HCEC 1CT (cell line): Measurements from ENCODE around the gene MYRFL.
"Not testable (repeated sequence)": the region's sequence is repeated elsewhere in the genome, so short reads cannot be mapped to it uniquely, and the experiment has no call there.

Experiments used
- DNase-seq: peaks from one replicate; pipeline ENCODE4 v3.0.0-alpha.2; 2017

MYRFL gene

GRCh38 chr12:69994086-69994485 is 169.1 kb downstream of the MYRFL start:
- DNase-seq: not testable (repeated sequence)

DNA sequence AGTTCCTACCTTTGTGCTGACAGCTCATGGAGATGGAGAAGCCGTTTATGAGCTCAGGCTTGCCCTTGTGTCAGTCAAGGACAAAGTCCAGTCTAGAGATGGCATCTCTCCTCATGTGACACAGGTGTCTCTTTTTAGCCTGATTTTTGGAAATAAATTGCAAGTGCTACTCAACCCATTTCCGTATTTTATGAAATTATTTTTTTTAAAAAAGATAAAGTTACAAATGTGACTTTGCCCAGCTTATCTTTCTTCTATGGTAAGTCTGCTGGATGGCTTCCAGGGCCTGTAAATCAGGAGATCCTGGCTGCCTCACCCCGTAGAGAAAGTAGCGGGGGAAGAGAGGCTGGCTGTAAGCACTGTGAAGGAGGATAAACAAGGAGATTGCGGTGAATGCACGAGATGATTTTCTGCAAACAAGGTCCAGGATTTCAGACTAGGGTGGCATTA is 169.7 kb downstream of the MYRFL start:
- no peak for DNase-seq

DNA sequence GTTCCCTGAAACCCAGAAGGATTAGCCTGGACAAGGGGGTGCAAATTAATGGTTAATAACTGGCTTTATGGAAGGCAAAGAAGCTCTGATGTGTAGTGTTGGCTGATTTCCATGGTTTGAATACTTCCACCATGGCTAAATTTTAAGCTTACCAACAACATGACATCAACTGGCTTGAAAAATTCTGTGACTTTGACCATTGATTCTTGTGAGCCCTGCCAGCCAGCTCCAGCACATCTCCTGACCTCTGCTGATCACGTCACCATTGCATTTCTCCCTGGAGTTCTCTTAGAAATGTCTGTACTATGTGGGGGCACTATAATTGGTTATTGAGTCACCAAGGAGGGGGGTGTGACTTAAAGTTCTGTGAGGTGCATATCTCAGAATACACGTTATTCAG is 171.2 kb downstream of the MYRFL start:
- no peak for DNase-seq

DNA sequence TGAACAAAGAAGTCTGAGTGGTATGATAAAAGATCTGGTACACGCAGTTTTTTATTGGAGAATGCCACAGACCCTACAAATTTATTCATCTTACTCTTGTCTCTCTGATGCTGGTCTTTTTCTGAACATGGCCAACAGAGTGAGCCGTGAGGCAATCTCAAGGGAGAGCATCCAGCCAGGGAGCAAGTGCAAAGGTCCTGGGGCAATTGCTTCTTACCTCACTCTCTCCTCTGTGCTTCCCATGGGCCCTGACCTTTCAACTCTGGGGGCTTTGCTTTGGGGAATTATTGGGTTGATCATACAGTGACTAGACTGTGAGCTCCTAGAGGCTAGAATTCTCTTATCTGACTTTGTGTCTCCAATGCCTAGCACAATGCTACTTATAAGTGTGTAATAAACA is 171.7 kb downstream of the MYRFL start:
- DNase-seq: no peak

GRCh38 chr12:69998011-69998410 is 173.0 kb downstream of the MYRFL start:
- DNase-seq: no peak

DNA sequence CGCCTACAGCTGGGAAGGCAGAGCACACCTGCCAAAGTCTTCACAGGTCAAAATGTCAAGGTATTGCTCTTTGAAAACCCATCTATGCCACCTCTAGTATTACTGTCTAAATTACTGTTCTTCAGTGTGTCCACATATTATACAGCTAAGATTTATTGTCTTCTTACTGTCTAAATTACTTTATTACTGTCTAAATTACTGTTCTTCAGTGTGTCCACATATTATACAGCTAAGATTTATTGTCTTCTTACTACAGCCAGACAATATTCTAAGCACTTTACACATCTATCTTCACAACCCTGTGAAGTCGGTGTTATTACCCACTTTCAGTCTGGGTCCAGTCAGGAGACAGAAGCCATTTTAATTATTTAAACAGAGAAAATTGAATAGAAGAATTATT is 173.9 kb downstream of the MYRFL start:
- no peak for DNase-seq

DNA sequence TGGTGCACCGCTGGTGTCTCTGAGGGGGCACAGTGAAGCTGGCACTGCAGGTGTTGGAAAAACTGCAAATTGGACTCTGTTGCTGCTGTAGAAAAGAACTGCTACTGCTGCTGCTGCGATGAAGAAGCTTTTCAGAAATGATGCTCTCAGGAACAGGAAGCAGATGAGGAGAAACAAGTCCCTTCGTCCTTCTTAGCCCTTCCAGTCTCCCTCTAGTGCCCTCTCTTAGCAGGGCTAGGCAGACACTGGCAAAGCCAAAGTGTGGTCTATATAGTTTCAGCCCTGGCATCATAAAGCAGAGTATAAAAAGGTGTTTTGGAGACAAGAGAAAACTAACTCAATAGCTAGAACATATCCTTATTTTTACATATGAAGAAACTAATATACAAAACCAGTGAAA is 174.5 kb downstream of the MYRFL start:
- DNase-seq: no peak

- DNase-seq: no peak
Observed at GRCh38 chr12:70002097-70002911, 177.3 kb downstream of the MYRFL start.

GRCh38 chr12:70002912-70003255 is 177.9 kb downstream of the MYRFL start:
- no peak for DNase-seq

GRCh38 chr12:70005864-70006618 is 181.0 kb downstream of the MYRFL start:
- no peak for DNase-seq

- no peak for DNase-seq
Observed at GRCh38 chr12:70006619-70006973, 181.6 kb downstream of the MYRFL start.

DNA sequence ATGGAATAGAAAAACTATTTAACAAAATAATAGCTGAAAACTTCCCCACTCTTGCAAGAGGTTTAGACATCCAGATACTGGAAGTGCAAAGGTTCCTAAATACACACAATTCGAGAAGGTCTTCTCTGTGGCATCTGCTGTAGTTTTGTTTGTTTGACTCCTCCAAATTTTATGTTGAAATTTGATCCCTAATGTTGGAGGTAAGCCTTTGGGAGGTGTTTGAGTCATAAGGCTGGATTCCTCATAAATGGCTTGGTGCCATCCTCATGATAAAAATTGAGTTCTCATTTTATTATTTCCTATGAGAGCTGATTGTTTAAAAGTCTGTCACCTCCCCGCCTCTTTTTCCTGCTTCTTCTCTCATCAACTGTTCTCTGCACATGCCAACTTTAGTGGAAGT is 182.7 kb downstream of the MYRFL start:
- DNase-seq: no peak
